GM23248 (cell line): ENCODE data around the gene GCLC. TPM values are rescaled to one million over a fixed set of nuclear protein-coding genes. Genes with fewer than 3 reads are reported as not detected.

Experiments used
- DNase-seq: peaks from one replicate; pipeline ENCODE4 v3.0.0-alpha.2; 2015
- H2AFZ ChIP-seq: fragments of 200-600 bp; sonication (generic); 2 replicates; pipeline ENCODE4 v1.6.1; 2016; ENCODE audit warnings: antibody characterized with exemption
- H3F3A ChIP-seq: fragments of 200-600 bp; sonication (generic); 2 replicates; pipeline ENCODE4 v1.6.1; 2016; ENCODE audit warnings: mild to moderate bottlenecking, antibody characterized with exemption, mixed run types; ENCODE audit not compliant: insufficient read depth
- H3K27ac ChIP-seq: fragments of 200-600 bp; sonication (generic); 2 replicates; pipeline ENCODE4 v1.5.1; 2016; ENCODE audit warnings: mild to moderate bottlenecking
- H3K27me3 ChIP-seq: fragments of 200-600 bp; sonication (generic); replicated peaks from 2 replicates; pipeline ENCODE4 v1.6.1; 2016; ENCODE audit warnings: mild to moderate bottlenecking; ENCODE audit not compliant: insufficient read depth
- H3K36me3 ChIP-seq: fragments of 200-600 bp; sonication (generic); 2 replicates; pipeline ENCODE4 v1.6.1; 2016; ENCODE audit warnings: low read depth, mild to moderate bottlenecking
- H3K4me1 ChIP-seq: fragments of 200-600 bp; sonication (generic); 2 replicates; pipeline ENCODE4 v1.6.1; 2016; ENCODE audit warnings: mild to moderate bottlenecking; ENCODE audit not compliant: insufficient read depth
- H3K4me2 ChIP-seq: fragments of 200-600 bp; sonication (generic); one replicate; pipeline ENCODE4 v1.6.1; 2016; ENCODE audit warnings: mild to moderate bottlenecking; ENCODE audit not compliant: unreplicated experiment
- H3K4me3 ChIP-seq: fragments of 200-600 bp; sonication (generic); 2 replicates; pipeline ENCODE4 v1.5.1; 2016; ENCODE audit warnings: mild to moderate bottlenecking
- H3K79me2 ChIP-seq: fragments of 200-600 bp; sonication (generic); 2 replicates; pipeline ENCODE4 v1.6.1; 2016; ENCODE audit warnings: mild to moderate bottlenecking; ENCODE audit not compliant: insufficient read depth
- H3K9ac ChIP-seq: fragments of 200-600 bp; sonication (generic); 2 replicates; pipeline ENCODE4 v1.6.1; 2016; ENCODE audit warnings: mild to moderate bottlenecking
- H3K9me2 ChIP-seq: fragments of 200-600 bp; sonication (generic); 2 replicates; pipeline ENCODE4 v1.6.1; 2016; ENCODE audit warnings: mixed run types, mild to moderate bottlenecking, moderate library complexity; ENCODE audit not compliant: insufficient read depth
- H3K9me3 ChIP-seq: fragments of 200-600 bp; sonication (generic); one replicate; pipeline ENCODE4 v1.6.1; 2017; ENCODE audit warnings: low read depth
- H4K20me1 ChIP-seq: fragments of 200-600 bp; sonication (generic); 2 replicates; pipeline ENCODE4 v1.6.0; 2016; ENCODE audit not compliant: insufficient read depth
- EZH2 ChIP-seq: fragments of 200-600 bp; sonication (generic); IDR thresholded peaks from 2 replicates; pipeline ENCODE4 v1.6.1; 2018; ENCODE audit warnings: antibody characterized with exemption, mild to moderate bottlenecking; ENCODE audit not compliant: insufficient read depth, poor library complexity, severe bottlenecking
- EZH2phosphoT487 ChIP-seq: fragments of 200-600 bp; sonication (generic); IDR thresholded peaks from 2 replicates; pipeline ENCODE4 v1.6.1; 2018; ENCODE audit warnings: antibody characterized with exemption, moderate library complexity, mild to moderate bottlenecking, low read depth; ENCODE audit not compliant: insufficient read depth
- WGBS, 2 experiments: methylation state at CpG; one replicate each; pipeline ENCODE4 v1.1.6; 2015 to 2017; ENCODE audit warnings: low lambda C conversion rate in 2 of 2, low coverage in 1 of 2; ENCODE audit errors: missing lambda C conversion rate in 2 of 2; 5-methylcytosine and 5-hydroxymethylcytosine counted together
- in situ Hi-C: fragments of 300-500 bp; cut with MboI; formaldehyde crosslinking; loops from 2 replicates; pipeline ENCODE4 v1.15.0; 2020
- polyA plus RNA-seq: library from polyadenylated mRNA; unstranded; fragments of >200 nt; fragmentation: Nextera tagmentation; extraction: Ambion mirVana; gene quantifications from 2 replicates; pipeline ENCODE4 v1.2.1, GENCODE V29; 2016
- total RNA-seq: library from RNA; depleted of rRNA; stranded (reverse); fragments of >200 nt; shearing (Covaris generic); gene quantifications from 2 replicates; pipeline ENCODE4 v1.2.3, GENCODE V29; 2014

Gene GCLC
- total and polyA plus RNA-seq, 2 experiments from 2014 or later = 3.3 to 6.4 TPM

DNA sequence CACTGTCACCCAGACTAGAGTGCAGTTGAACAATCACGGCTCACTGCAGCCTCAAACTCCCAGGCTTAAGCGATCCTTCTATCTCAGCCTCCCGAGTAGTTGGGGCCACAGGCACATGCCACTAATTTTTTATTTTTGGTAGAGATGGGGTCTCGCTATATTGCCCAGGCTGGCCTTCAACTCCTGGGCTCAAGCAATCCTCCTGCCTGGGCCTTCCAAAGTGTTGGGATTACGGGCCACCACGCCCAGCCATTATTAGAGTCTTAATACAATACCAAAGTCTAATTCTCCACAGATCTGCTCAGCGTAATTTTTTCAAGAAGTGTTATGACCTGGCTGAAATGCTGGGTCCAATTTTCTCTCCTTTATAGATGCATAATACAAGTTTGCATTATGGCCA, 3.0 kb downstream of the GCLC start:
- Histone ChIP-seq H3K4me1 (peaks cover 19% of the 10 kb centered on the region), H4K20me1 (no peaks in the 10 kb centered on the region), H3K9ac (no peak overlapping the region), H3K9me3 (no peaks in the 10 kb centered on the region), H3F3A (peaks cover 28% of the 10 kb centered on the region), H3K36me3 (no peaks in the 10 kb centered on the region), H2AFZ (no peak overlapping the region), H3K4me2 (no peak overlapping the region), H3K4me3 (no peak overlapping the region), H3K79me2 (peaks cover 24% of the 10 kb centered on the region; the same call in 1 of the 2 replicates), H3K9me2 (no peaks in the 10 kb centered on the region), H3K27ac (no peak overlapping the region), H3K27me3 (no peaks in the 10 kb centered on the region)
- no peak for TF ChIP-seq EZH2
- no peak for TF ChIP-seq EZH2phosphoT487
- WGBS, 2 experiments = 94 to 98% methylated on average over 7 of the region's 7 CpGs
- DNase-seq = no peak
- in situ Hi-C loops = no loop called here

DNA sequence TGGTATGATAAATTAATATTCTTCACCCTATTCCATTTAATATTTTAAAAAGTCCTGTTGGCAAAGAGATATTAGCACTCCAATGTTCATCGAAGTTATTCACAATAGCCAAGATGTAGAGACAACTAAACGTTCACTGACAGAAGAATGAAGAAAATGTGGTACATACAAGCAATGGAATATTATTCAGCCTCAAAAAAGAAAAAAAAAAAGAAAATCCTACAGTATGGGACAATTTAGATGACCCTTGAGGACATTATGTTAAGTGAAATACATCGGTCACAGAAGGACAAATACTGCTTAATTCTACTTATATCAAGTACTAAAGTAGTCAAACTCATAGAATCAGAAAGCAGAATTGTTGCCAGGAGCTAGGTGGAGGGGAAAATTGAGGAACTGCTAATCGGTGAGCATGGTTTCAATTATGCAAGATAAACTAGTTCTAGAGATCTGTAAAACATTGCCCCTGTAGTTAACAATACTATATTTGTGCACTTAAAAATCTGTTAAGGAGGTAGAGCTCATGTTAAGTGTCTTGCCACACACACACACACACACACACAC, 4.7 kb downstream of the GCLC start:
- no peaks in the 10 kb centered on the region for H3K36me3 ChIP-seq
- no peak for DNase-seq
- TF ChIP-seq EZH2phosphoT487 (no peak), EZH2 (no peak)
- H3K9me3 ChIP-seq = no peaks in the 10 kb centered on the region
- H4K20me1 ChIP-seq = no peaks in the 10 kb centered on the region
- peaks cover 34% of the 10 kb centered on the region; the same call in 1 of the 2 replicates for H3K79me2 ChIP-seq
- no peaks in the 10 kb centered on the region for H3K9me2 ChIP-seq
- no peaks in the 10 kb centered on the region for H3K27me3 ChIP-seq
- peaks cover 11% of the 10 kb centered on the region for H3F3A ChIP-seq
- no peak overlapping the region for H2AFZ ChIP-seq
- H3K9ac ChIP-seq = no peak overlapping the region
- no peak overlapping the region for H3K27ac ChIP-seq
- 73 to 74% methylated on average over 4 of the region's 4 CpGs for WGBS, 2 experiments
- peaks cover 8% of the 10 kb centered on the region; the same call in 1 of the 2 replicates for H3K4me1 ChIP-seq
- no peak overlapping the region for H3K4me2 ChIP-seq
- no peak overlapping the region for H3K4me3 ChIP-seq
- in situ Hi-C loops = no loop called here

DNA sequence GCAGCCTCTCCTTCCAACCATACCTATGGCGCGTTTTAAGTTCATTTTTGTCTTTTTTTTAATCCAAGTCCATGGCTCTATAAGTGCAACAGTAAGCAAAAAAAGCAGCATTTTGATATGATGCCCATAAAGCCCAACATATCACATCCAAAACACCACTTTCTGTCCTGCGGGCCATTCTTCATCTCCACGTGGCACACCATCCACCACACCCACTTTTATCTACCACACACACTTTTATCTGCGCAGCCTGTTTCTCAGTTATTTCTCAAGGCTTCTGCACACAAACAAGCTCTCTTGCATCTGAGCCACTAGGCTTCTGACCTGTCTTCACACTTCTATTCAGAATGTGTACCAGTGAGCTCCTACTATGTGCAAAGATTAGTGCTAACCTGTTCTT, 5.3 kb downstream of the GCLC start:
- Histone ChIP-seq H3K4me2 (no peak overlapping the region), H3K79me2 (peaks cover 34% of the 10 kb centered on the region; the same call in 1 of the 2 replicates), H2AFZ (no peak overlapping the region), H3K27me3 (no peaks in the 10 kb centered on the region), H3K9me3 (no peaks in the 10 kb centered on the region), H3K36me3 (no peaks in the 10 kb centered on the region), H3K4me3 (no peak overlapping the region), H3F3A (peaks cover 11% of the 10 kb centered on the region), H3K4me1 (peaks cover 8% of the 10 kb centered on the region; the same call in 1 of the 2 replicates), H3K9ac (no peak overlapping the region), H4K20me1 (no peaks in the 10 kb centered on the region), H3K9me2 (no peaks in the 10 kb centered on the region), H3K27ac (no peak overlapping the region)
- WGBS, 2 experiments = 87 to 88% methylated on average over 5 of the region's 5 CpGs
- in situ Hi-C loops = no loop called here
- TF ChIP-seq EZH2phosphoT487 = no peak
- no peak for TF ChIP-seq EZH2
- DNase-seq = no peak

DNA sequence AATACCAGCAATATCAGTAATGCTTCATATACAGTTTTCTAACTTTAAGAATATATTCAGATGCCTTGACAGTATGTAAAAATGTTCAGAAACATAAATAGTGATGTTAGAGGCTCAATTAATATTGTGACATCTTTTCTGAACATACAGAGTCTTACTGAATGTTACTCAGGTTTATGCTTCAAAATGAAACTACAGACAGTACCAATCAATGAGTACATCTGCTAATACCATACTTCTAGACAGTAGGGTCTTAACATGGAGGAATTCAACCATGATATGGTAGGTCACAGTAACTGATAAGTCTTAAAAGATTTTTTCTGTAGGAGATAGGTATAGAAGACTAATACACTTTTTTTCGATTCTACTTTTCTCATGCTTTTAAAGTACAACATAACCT, 8.3 kb downstream of the GCLC start:
- Histone ChIP-seq H3F3A (no peaks in the 10 kb centered on the region), H3K9me3 (no peaks in the 10 kb centered on the region), H4K20me1 (no peaks in the 10 kb centered on the region), H3K79me2 (peaks cover 25% of the 10 kb centered on the region; the same call in 1 of the 2 replicates), H3K9ac (no peak overlapping the region), H3K36me3 (no peaks in the 10 kb centered on the region), H3K27ac (no peak overlapping the region), H3K4me3 (no peak overlapping the region), H3K9me2 (no peaks in the 10 kb centered on the region), H2AFZ (no peak overlapping the region), H3K4me1 (no peaks in the 10 kb centered on the region), H3K4me2 (no peak overlapping the region), H3K27me3 (no peaks in the 10 kb centered on the region)
- no peak for DNase-seq
- in situ Hi-C loops = no loop called here
- WGBS, 2 experiments = 95 to 100% methylated on average over 1 of the region's 1 CpG
- TF ChIP-seq EZH2 = no peak
- TF ChIP-seq EZH2phosphoT487 = no peak
